ENCODE results near the gene ATP13A2.

GRCh38 chr1:16976966-16977365, 34.8 kb downstream of the ATP13A2 start:
- TF ChIP-seq EZH2 (IDR thresholded peaks at IDR 0.05; ENCODE audit: insufficient read depth, poor library complexity, severe bottlenecking) = no peak
- TF ChIP-seq EZH2phosphoT487 (IDR thresholded peaks at IDR 0.05; ENCODE audit: insufficient read depth, low read depth) = no peak
